GM21723 (cell line): ENCODE results near the gene PARN.
A peak's percentile ranks its signal among the peaks of the same experiment; 100 is the strongest.

Experiments used
- ATAC-seq: cut with Tn5 transposase; IDR thresholded peaks from one replicate; pipeline ENCODE4 v1.9.1; 2021; ENCODE audit warnings: mild to moderate bottlenecking, moderate library complexity; ENCODE audit not compliant: unreplicated experiment

PARN gene

DNA sequence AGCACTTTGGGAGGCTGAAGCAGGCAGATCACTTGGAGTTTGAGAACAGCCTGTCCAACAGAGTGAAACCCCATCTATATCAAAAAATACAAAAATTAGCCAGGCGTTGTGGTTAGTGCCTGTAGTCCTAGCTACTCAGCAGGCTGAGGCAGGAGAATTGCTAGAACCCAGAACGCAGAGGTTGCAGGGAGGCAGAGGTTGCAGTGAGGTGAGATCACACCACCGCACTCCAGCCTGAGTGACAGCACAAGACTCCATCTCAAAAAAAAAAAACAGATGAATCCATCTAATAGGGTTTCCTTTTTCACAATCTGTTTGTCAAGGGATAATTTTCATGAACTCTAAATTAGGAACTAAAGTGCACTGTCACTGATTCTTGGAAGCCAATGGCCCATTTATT is 99.0 kb downstream of the PARN start:
- no peak for ATAC-seq

DNA sequence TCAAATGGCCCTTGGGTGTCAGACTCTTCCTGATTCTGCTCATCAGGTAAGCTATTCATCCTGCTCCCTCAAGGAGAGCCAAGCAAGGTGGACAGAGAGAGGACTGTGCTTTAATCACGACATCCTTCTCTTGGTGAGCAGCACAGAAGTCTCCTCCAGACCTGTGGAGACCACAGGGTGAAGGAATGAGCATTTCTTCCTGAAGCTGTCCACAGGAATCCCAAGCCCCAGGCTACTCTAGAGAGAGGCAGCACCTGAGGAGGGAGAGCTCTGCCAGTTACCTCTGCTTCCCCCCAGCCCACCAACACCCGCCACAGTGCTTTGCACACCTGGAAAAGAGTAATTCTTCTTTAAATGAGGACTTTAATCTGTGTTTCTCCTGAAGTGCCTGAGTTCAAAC is 100.0 kb downstream of the PARN start:
- ATAC-seq = no peak

DNA sequence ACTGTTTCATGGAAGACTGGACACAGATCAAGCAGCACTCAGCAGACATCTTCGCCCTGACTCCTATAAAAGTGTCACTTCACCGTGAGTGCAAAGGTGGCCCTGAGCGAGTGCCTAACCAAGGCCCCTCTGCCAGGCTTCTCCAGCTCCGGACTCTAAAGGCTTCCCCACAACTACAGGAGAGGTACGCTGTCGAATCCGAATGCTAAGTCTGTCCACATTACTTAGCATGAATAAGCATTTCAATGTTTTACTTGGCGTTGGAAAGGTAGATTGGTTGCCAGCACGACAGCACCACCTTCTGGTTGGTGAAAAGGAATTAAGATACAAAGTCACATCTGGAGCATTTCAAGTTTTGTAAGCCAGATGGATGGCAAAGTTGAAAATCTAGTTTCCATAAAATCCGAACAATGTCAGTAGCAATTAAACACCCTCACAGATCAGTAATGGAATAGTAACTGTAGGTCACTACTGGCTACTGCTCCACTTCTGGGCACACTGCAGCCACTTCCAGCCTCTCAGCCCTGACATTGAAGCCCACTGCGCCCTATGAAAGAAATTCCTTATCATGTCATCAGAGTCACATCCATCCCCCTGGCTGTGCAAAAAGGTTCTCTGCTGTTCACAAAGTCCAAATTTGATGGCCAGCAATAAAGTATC is 100.9 kb downstream of the PARN start:
- no peak for ATAC-seq

DNA sequence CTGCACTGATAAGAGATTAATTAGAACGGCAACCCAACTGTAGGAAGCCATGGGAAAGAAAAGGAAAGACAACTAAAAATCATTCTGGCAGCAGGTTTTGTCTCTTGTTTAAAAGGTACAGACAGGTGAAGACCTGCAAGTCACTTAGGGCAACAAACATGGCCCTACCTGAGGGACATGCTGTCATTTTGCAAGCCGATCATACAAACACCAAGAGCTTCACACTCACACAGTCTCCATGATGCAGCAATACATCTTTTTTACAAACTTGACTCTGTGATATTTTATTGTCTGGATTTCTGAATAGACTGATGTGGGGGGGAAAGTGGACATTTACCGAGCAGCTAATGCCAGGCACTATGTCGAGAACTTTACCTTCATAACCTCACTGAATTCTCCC is 101.8 kb downstream of the PARN start:
- no peak for ATAC-seq

DNA sequence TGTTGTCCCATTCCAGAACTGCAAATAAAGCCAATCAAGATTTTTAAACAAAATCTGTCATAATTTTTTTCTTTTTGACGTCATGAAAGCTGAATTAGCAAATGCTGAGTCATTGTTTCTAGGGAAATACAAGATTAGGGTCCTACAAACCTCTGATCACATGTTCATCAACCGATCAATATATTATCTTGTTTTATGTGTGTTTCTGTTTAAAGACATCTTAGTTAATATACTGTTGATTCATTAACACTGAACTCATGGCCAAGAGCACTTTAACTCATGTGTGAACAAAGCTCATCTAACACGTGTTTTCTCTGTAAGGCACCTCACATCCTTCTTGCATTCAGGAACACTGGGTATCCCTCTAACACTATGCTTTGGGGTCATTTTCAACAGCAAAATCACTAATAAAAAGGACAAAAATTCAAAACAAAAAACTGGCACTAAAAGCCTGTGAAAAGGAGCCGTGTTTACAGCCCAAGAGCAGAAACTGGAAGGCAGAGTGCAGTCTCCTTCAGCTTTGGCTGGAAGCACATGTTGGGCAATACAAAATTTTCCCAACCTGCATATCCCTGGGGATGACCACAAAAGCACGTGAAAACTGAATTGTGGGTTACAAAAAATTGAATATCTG is 102.5 kb downstream of the PARN start:
- no peak for ATAC-seq

DNA sequence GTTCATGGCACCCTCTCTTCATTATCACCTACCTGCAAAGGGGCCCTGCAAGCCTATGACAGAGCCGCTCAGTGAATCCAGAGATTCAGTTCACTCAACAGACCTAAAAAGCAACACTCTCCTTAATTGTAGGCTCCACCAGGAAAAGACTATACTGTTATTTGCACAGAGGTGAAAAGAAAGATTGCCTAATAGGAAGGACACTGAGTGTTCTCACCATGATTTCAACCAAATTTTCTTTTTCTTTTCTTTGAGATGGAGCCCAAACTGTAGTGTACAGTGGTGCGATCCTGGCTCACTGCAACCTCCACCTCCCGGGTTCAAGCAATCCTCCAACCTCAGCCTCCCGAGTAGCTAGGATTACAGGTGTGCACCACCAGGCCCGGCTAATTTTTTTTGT is 104.5 kb downstream of the PARN start:
- ATAC-seq = no peak

DNA sequence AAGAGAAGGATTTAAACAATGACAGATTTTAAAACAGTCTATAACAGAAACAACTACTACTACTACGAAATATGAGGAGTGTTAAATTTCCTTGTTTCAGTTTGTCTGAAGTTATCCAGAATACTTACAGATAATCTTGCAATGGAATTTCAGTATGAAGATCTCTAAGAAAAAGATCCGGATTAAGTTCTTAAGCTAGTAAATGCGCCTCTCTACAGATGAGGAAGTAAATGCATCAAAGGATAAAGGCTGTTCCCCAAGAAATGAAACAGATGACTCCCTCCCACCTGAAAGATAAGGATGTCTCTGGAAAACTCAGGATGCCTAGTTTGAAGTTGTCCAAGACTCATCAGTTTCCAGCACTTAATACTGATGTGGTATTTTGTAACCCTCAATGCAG is 105.1 kb downstream of the PARN start:
- no peak for ATAC-seq

DNA sequence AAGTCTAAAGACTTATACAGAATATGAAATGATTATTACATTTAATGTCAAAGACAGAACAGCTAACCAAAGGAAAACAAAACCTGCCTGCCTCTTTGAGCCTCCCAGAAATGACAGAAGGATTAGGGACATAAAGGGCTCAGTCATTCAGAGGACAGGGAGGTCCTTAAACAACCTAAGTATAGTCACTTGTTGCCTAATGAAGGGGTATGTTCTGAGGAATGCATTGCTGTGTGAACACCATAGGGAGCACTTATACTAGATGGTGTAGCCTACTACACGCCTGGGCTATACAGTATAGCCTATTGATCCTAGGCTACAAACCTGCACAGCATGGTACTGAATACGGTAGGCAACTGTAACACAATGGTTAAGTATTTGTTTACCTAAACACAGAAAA is 106.4 kb downstream of the PARN start:
- no peak for ATAC-seq

DNA sequence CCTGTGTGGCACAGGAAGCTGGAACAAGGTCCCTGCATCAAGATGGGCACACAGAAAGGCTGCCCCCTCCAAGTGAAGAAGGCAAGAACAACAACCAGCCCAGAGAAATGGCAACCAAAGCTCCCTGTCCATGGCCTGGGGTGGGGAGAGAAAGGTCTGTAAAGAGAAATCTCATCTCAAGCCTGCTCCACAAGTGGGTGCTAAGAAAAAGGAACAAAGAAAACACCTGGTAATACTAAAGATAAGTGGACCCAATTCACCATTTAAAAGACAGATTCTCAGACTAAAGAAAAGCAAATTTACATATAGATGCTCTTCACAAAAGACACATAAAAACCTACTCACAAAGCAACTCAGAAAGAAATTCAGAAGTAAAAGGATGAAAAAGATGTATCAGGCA is 107.4 kb downstream of the PARN start:
- ATAC-seq = no peak

DNA sequence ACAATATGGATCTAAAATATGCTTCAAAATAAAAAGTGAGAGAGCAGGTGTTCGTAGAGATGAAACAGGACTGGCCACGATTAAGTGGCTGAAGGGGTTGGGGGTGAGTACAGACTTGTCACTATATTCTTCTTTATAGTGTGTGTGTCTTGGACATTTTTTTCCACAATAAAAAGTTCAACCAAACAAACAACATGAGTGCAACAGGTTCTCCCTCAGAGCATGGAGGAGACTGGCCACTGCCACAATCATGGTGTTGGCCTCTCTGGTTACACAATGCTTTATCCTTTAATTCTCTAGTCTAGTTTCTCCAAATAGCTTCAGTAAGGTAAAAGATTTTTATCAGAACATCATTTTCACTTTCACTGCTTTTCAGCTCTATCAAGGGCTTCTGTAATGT is 109.3 kb downstream of the PARN start:
- ATAC-seq = no peak

DNA sequence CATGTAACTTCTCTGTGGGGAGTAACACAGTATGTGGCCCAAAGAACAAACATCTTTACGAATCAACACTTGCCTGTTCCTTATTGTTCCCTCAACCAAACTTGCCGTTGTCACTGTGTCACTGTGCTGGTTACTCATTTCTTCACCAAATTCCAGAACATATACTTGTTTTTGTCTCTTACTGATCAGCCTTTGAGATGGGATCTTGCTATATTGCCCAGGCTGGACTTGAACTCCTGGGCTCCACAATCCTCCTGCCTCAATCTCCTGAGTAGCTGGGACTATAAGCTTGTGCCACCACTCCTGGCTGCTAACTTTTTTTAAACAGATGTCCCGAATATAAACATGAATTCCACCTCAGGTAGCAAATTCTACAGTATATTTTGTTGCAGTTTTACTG is 115.1 kb downstream of the PARN start:
- no peak for ATAC-seq

DNA sequence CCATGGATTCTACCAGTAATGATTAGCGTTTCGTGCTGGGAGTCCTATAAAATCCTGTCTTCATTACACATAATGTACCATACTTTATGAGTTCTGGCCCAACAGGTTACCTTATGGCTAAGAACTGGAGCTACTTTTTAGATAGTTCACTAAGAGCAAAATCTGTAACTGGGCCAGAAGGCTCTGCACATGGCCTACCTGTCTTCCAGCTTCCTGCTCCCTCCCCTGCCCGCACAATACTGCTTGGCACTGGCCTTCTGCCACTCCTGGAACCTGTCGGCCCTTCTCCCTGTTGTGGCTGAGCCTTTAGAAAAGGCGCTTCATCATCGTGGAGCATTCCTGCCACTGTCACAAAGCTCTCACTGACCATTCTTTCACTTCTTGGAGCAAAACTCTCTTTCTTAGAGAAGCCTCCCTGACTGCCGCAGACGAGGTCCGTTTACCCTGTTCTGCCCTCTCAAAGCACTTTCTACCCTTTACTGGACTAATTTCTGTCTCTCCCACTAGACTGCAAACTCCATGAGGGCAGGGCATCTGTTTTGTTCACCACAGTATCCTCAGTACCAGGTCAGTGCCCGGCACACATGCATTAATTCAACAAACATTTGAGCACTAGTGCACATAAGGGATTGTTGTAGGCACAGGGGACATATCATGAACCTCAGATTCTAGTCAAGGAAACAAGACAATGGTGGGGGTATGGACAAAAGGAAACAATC is 116.5 kb downstream of the PARN start:
- no peak for ATAC-seq

DNA sequence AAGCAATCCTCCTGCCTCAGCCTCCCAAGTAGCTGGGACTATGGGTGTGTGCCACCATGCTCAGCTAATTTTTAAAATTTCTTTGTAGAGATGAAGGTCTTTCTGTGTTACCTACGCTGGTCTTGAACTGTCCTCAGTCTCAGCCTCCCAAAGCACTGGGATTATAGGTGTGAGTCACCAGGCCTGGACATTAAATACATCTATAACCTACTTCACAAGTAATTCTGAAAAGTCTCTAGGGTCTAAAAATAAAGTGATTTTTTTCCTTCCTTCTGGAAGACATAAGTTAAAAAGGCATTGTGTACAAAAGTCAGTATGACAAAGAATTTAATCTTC is 118.3 kb downstream of the PARN start:
- no peak for ATAC-seq

DNA sequence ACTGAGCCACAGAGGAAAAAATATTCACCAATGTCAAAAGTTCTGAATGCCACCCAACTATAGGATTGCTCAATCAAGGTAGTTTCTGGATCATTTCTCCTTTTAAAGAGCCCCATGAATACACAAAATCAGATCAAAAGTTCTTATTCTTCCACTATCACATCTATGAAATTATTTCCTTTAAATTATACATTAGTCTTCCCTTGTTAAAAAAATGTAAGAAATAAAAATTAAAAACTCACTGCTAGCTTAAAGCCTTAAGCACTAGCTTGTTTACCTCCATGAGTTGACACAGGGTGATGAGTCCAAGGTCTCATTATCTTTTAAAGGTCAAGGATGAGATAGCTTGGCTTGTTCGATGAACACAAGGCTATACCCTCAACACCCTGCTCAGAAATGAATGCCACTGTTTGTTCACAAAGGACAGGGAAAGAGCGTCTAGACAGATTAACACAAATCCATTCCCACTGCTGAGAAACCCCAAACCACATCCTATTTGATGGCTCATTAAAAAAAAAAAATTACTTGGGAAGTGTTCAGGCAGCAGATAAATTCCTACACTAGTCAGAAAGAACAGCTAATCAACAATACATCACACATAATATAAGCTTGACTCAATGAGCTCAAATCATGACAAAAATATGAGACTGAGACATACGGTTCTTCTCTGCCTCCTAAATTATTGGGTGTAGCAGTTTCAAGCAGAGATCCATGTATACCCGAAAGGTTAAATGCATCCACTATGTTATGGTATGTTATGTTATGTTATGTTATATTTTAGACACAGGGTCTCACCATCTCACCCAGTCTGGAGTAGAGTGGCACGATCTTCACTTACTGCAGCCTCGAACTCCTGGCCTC is 118.9 kb downstream of the PARN start:
- no peak for ATAC-seq

DNA sequence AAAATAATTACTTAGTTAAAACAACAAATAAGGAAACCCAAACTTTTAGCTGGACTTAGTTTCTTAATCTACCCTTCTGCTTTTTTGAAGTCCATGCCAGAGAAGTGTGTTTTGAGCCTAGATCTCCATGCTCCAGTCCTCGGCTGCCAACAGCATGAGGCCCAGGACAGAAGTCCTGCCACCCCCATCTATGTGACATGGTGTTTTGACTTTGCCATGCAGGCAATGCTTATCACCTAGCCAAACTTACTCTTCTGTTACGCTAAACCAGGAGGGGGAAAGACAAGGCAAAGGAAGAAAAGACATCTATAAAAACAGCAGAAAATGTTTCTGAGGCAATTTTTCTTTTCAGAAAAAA is 119.5 kb downstream of the PARN start:
- no peak for ATAC-seq

DNA sequence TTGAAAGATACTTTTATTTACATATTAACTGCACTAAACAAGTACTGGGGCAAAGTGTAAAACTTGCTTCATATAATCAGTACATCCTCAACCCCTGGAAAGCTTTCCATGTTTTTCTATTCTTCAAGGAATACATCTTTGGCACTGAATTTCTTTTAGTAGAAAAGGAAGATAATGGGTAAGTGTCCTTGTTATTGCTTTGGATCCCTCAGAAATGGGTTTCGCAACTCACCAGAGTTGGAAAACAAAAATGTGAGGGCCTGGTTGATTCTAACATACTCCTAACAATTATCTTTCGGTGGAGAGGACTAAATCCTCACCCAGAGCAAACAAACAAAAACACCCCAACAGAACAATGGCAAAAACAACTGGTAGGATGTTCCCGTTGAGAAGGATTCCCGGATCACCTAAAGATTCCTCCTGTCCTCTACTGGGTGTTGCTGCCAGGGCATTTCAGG is 120.4 kb downstream of the PARN start:
- ATAC-seq = no peak

DNA sequence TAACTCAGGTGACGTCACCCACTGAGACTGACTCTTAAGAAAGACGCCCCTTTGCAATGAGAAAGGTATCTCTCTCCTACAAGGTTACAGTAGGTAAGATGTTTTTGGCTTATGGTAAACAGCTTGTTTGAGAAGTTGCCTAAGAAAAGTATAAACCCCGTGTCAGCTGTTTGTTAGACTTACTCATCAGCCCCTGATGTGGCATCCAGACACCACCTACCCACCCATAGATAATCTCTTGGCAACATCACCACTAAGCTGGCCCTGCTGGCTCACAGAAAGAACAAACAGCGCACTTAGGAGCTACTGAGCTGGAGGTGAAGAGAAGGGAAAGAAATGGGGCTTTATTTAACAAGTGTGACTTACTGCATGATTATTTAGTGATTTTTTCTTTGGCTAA is 121.0 kb downstream of the PARN start:
- no peak for ATAC-seq

DNA sequence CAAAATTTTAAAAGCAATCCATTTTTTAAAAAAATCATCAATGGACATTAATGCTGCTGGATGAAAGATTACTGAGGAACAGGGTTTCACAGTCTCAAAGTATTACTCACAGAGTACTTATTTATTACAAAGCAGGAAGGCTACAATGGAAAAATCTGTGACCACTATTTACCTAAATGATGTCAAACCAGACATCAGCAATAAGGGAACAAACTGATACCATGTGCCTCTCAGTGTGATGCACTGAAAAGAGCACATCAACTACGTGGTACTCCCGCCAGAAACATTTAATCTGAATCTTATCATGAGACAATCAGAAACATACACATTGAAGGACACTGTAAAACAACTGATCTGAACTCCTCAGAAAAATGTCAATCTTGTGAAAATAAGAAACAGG is 124.2 kb downstream of the PARN start:
- ATAC-seq = no peak

DNA sequence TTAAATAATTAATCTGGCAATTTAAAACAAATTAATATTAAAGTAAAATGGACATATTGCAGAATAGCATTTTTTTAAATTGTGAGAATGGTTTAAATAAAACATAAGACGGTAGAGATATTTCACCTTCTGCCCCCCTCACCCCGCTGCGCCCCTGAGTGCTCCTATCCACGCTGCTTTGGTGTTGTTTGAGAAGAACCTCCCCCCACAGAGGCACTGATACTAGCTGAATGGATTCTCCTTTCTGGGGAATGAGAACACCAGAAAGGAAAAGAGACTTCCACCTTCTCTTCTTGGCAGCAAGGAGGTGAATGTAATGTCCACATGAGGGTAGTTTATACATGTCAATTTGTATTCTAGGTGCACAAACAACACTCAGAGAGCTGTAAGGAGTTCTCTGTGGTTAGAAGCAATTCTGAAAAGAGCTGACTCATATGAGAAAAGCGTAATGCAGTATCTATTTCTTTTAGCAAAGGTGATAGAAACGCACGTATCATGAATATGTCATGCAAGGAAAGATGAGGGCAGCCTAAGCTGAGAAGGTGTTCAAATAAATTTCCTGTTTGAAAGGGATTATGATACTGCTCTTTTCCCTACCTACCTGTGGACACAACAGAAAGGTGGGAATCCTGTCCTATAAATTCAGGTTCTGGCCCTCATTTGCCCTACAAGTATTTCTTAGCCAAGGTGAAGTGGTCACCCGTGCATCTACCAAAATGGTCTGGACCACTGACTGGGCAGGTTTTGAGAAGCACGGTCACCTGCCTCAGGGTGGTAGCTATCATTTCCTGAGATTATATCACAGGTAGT is 126.9 kb downstream of the PARN start:
- ATAC-seq = peak; percentile 78

DNA sequence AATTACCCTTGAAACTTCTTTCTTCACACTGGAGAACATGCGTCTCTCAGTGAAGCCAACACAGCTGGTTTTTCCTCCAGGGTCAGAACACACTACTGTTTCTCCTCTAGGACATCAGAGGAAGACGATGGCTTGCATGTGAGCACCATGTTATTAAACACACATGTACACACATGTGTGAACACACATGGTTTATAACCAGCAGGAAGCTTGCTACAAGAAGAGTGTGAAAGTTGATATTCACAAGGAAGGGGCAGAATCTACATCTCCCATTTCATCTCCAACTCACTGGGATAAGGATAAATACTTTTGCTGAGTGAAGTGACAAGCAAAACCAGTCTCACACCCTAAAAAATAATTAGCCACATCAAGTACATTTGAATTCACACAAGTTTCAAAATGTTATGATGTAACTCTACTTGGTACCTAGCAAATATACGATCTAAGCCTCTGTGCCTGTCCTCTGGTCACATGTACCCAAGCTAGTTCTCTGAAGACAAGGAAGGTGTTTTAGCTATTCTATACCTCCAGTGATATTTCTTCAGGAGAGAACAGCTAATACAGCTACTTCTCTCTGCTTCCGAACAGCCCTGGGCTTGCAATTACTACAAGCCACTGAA is 127.7 kb downstream of the PARN start:
- ATAC-seq = no peak
